ENCODE data around the gene TIAM2. TPM values are rescaled to one million over a fixed set of nuclear protein-coding genes. Genes with fewer than 3 reads are reported as not detected.
"Not testable (repeated sequence)": the region's sequence is repeated elsewhere in the genome, so short reads cannot be mapped to it uniquely, and the experiment has no call there.

TIAM2 gene
- polyA plus RNA-seq, 3 donors: 16.8 to 19.2 (median 19.0) TPM

- no peak for DNase-seq
Measured at GRCh38 chr6:155259204-155259603, 264.1 kb downstream of the TIAM2 start.

- no peak for DNase-seq
Measured at GRCh38 chr6:155259897-155260296, 264.8 kb downstream of the TIAM2 start.

DNA sequence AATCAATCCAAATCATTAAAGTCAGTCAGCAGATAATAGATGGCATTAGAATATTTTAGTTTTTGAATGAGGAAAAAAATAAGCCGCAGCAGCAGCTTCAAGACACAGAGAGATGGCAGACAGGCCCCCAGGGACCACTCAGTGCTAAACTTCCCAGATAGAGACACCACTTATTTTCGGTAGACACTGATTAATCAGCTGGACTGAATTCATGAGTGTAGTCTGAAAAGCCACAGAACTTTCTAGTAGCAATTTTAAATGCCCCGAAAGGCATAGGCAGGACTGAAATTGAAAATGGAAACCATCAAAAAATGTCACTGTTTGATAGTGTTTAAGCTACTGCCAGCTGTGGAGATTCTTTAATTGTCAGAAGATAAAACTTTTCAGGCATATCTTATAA lies 265.6 kb downstream of the TIAM2 start:
- DNase-seq: no peak

DNA sequence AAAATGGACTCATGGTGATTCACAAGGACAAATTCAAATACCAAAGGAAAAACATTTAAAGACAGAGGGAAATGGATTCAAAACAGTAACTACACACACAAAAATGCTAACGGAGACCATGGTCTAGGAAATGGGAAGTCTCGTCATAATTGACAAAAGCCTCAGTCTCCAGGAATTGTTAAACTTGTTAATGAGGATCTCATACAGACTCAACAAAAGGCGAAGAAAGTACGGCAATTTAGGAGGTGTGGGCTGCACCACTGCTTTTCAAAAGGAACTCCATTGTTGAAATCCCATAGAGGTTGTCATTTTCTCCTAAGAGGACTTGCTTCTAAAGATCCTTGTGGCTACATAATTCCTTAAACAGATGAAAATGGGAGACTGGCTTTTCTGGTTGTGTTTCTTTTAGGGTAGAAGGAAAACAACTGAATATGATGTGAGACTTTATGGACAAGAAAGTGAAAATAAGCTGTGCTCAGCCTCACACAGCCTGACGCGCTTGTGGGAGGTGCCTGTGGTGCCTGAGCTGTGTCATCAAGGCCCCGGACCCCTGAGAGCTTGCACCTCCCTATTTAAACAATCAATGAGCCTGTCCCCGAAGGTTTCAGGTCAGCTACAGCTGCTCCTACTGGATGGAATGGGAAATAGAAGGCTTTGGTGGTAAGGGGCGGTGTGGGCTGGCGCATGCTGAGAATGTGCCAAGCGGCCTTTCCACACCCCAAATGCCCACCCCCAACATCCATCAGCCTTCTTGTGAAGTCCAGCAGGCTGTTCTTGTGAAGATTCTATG lies 266.2 kb downstream of the TIAM2 start:
- no peak for DNase-seq

DNA sequence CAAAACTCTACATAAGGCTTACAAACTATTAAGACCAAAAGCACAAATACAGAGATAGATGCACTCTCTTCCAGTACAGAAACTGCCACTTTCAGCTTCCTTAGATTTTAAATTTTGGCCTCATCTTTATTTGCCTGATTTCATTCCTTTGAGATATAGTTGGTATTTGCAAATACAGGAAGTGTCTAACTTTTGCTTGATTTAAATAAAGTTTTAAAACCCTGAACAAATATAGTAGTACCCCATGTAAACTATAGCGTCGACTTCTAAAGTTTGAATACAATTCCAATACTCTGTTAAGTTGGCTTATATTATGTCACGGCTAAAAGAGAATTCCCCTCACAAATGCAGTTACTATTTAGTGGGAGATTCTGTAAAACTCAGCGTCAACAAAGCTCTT lies 267.5 kb downstream of the TIAM2 start:
- no peak for DNase-seq

DNA sequence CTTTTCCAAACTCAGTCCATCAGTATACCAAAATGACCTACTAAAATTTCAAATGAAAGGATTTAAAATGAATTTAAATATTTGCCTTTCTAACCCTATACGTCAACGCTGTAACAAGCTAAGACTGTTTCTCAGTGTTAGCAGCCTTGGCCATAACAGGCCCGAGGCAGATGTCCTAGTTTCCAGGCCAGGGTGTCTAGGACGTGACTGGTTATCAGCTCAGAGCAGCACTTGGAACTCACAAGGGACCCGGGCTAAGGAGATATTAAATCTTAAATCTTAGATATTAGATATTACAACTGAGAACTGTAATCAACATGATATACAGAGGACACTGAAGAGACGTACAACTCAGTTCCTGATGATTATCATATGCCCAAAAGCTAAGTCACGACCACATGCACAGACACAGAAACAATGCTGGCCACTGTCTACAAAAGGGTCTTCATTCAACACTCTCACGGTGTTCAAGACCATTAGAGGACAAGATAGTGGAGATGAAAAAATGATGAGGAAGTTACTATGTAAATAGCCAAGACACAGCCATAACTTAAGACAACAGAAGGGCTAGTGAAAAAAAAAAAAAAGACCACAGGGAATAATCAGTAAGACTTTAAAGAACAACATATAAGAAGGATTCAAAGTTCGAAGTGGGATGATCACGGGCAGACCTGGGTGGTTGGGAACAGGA lies 268.4 kb downstream of the TIAM2 start, which contains the start of gene CLDN20:
Gene CLDN20 (plus strand): TSS at position 641 of the 691 bp plus-strand sequence. CDS start 11,707 bp downstream, outside the sequence.
- no peak for DNase-seq

DNA sequence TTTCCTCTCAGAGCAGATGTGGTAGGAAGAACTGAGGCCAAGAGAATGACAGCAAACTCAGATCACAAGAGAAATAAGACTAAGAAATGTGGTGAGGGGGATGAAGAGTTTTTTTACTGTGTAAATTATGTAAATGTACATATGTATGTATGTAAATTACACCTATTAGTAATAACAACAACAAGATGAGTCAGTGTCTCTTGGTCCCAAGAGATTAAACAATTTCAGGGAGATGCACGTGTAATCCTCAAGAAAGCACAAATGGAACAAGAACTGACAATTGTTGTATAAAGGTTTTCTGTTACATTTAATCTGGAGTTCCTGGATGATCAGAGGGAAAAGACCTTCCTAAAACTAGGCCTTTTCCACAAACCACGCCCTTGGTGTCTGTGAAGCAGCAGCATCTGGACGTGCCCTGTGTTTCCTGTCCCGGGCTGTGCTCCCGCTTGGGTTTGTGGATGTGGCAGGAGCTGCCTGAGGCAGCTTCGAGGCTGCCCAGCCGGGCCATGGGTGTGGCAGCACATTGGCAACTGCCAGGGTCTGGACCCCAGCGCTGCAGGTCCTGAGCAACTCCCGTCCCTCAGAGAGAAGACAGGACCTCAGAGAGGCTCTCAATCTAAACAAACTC lies 269.7 kb downstream of the TIAM2 start:
- no peak for DNase-seq

DNA sequence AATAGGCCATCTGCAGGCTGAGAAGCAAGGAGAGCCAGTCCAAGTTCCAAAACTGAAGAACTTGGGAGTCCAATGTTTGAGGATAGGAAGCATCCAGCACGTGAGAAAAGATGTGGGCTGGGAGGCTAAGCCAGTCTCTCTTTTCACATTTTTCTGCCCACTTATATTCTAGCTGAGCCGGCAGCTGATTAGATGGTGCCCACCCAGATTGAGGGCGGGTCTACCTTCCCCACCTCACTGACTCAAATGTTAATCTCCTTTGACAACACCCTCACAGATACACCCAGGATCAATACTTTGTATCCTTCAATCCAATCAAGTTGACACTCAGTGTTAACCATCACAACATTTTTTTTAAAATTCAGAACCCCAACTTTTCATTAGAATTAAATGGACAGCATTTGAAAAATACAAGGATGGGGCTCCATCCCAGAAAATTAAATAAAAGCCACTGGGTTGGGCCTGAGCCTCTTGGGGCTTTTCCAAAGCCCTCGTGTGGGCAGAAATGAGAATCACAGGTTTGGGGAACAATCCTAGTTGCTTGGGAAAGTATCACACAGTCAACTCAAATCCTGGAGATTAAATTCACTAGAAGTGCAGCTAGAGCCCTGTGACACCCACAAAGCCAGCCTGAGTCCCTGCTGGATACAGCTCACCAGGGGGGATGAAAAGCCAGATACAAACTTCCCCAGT lies 270.9 kb downstream of the TIAM2 start:
- no peak for DNase-seq

- DNase-seq: no peak
Measured at GRCh38 chr6:155267411-155267810, 272.3 kb downstream of the TIAM2 start.

- not testable (repeated sequence) for DNase-seq
Measured at GRCh38 chr6:155268088-155268867, 273.2 kb downstream of the TIAM2 start.

DNA sequence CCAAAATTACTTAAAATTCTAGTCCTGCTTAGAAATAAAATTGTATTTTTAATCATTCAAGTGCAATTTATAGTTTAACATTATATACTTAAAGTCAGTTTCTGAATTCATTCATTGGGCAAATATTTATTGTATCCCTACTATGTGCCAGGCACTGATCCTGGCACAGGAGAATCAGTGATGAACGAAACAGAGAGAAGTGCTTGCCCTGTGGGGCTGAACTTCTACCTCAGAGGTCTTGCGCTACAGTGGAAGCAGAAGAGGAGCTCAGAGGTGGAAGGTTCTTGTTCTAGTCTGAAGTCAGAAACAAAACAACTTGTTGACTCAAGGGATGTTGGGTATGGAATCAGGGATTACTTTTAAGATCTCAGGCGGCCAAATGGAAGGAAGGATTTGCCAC lies 274.6 kb downstream of the TIAM2 start:
- DNase-seq: no peak

DNA sequence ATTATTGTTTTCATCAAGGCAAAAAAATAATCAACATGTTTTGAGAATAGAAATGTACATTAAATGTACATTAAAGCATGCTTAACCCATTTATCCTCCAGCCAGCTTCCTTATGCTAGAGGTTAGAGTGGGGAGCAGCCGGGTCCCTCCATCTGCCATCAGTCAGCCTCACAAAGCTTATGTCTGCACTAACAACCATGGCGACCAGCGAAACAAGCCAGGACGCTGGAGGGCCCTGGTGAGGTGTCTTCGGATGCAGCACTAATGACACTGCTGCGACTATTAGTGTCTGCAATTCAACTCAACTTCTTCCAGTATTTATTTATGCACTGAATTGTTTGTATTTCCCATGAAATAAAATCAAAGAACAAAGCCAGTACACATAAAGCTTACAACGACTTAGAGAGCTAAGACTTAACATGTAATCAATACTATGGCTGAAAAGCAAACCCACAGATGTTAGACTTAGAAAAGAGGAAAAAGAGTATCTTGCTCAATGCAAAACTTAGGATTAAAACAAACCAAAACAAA lies 275.5 kb downstream of the TIAM2 start:
- DNase-seq: no peak

GRCh38 chr6:155271145-155271544 lies 276.0 kb downstream of the TIAM2 start:
- DNase-seq: no peak

- peak; percentile 35 for DNase-seq
Measured at GRCh38 chr6:155272353-155273232, 277.5 kb downstream of the TIAM2 start.

DNA sequence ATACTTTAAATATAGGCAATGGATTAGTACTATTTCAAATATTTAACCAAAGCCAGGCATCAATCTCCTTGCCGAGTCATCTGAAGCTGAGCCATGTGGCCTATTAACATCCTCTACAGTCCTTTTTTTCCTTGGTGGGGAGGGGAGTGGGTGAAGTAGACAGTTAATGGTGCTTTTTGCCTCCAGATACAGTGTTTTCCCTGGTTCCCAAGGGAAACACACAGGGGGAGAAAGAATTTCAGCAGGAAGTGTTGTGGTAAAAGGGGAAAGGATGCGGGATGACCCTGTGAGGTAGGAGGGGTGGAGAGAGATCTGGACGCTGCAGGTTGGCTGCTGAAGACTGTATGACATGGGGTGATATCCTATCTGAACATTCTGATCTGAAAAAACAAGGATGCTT lies 278.3 kb downstream of the TIAM2 start:
- no peak for DNase-seq

- DNase-seq: no peak
Measured at GRCh38 chr6:155274106-155274505, 279.0 kb downstream of the TIAM2 start.

DNA sequence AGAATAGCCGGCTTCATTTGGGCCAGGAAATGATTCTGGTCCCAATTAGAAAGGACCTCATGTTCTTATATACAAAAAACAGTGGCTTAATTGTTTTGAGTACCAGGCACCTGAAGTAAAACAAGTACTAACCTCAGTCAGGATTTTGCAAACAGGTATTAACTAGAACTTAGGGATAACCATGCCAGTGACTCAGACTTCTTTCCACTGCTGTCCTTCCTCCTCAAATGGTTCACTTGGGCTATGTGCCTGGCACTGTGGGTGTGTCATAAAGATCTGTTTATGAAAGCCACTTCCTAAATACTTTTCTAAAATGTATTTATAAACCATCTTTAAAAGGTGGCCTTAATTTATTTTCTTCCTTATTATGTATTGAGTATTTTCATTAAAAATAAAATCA lies 279.4 kb downstream of the TIAM2 start:
- DNase-seq: no peak

GRCh38 chr6:155275808-155276480 lies 280.8 kb downstream of the TIAM2 start:
- no peak for DNase-seq

GRCh38 chr6:155276638-155277037 lies 281.5 kb downstream of the TIAM2 start:
- DNase-seq: no peak

All from renal pelvis (tissue), 4 donors.